Kidney epithelial cell (primary cell): Measurements from ENCODE around the gene SRRT. TPM values are rescaled to one million over a fixed set of nuclear protein-coding genes. Genes with fewer than 3 reads are reported as not detected.

Source experiments
- DNase-seq: peaks from one replicate; pipeline ENCODE4 v3.0.0-alpha.2; 2010; ENCODE audit warnings: low read depth
- H3K27me3 ChIP-seq: 2 replicates; pipeline ENCODE4 v1.6.0; 2011; ENCODE audit warnings: low read length; ENCODE audit not compliant: control insufficient read depth, insufficient read depth
- H3K36me3 ChIP-seq: 2 replicates; pipeline ENCODE4 v1.5.1; 2011; ENCODE audit warnings: low read length; ENCODE audit not compliant: control insufficient read depth, insufficient read depth
- H3K4me3 ChIP-seq: 2 replicates; pipeline ENCODE4 v1.5.1; 2011; ENCODE audit warnings: low read depth, mild to moderate bottlenecking, control low read depth, low read length
- CTCF ChIP-seq: IDR thresholded peaks from 2 replicates; pipeline ENCODE4 v1.5.1; 2011; ENCODE audit warnings: mild to moderate bottlenecking, moderate library complexity, low read length, control low read depth, inconsistent platforms; ENCODE audit not compliant: insufficient read depth, poor library complexity, severe bottlenecking
- total RNA-seq: library from RNA; depleted of rRNA; stranded (reverse); fragments of >200 nt; gene quantifications from 2 replicates; pipeline ENCODE4 v1.2.3, GENCODE V29; 2015

SRRT gene
- total RNA-seq, 1 donor from 2014 or later = 65.9 TPM

- DNase-seq = no peak
- H3K27me3 ChIP-seq = no peaks in the 10 kb centered on the region
- peak; percentile 62 for TF ChIP-seq CTCF
- peak within 1 kb of the TSS; percentile 78 for H3K4me3 ChIP-seq
- H3K36me3 ChIP-seq = no peaks in the 10 kb centered on the region
Observed at GRCh38 chr7:100827330-100828226, 47.3 kb upstream of the SRRT start, which contains the start of gene EPHB4. EPHB4 (minus strand) TSS chr7:100827523; CDS start chr7:100827030, 493 bp downstream.

GRCh38 chr7:100829150-100829716, 45.7 kb upstream of the SRRT start:
- Histone ChIP-seq H3K36me3 (no peaks in the 10 kb centered on the region), H3K27me3 (no peaks in the 10 kb centered on the region), H3K4me3 (no peak overlapping the region)
- TF ChIP-seq CTCF = no peak
- no peak for DNase-seq

- Histone ChIP-seq H3K27me3 (no peaks in the 10 kb centered on the region), H3K4me3 (no peak overlapping the region), H3K36me3 (no peaks in the 10 kb centered on the region)
- TF ChIP-seq CTCF = no peak
- no peak for DNase-seq
Observed at GRCh38 chr7:100830396-100830795, 44.5 kb upstream of the SRRT start.

DNA sequence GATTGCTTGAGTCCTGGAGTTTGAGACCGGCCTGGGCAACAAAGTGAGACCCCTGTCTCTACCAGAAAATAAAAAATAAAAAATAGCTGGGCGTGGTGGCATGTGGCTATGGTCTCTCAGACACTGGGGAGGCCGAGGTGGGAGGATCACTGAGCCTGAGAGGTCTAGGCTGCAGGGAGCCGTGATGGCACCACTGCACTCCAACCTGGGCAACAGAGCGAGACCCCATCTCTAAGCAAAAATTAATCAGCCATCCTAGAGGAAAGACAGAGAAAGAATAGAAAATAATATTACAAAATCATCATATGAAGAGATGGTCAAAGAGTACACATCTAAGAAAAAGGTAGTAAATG, 42.6 kb upstream of the SRRT start:
- Histone ChIP-seq H3K27me3 (no peaks in the 10 kb centered on the region), H3K36me3 (no peaks in the 10 kb centered on the region), H3K4me3 (no peak overlapping the region)
- no peak for TF ChIP-seq CTCF
- DNase-seq = no peak

- no peaks in the 10 kb centered on the region for H3K27me3 ChIP-seq
- DNase-seq = no peak
- H3K4me3 ChIP-seq = no peak overlapping the region
- H3K36me3 ChIP-seq = no peaks in the 10 kb centered on the region
- TF ChIP-seq CTCF = no peak
Observed at GRCh38 chr7:100835903-100836811, 38.7 kb upstream of the SRRT start.
